GM19467 (cell line): ENCODE results near the gene SPATA2.
A peak's percentile ranks its signal among the peaks of the same experiment; 100 is the strongest.

Experiments used
- ATAC-seq: cut with Tn5 transposase; IDR thresholded peaks from one replicate; pipeline ENCODE4 v1.9.1; 2021; ENCODE audit warnings: mild to moderate bottlenecking, moderate library complexity; ENCODE audit not compliant: unreplicated experiment

Gene SPATA2

DNA sequence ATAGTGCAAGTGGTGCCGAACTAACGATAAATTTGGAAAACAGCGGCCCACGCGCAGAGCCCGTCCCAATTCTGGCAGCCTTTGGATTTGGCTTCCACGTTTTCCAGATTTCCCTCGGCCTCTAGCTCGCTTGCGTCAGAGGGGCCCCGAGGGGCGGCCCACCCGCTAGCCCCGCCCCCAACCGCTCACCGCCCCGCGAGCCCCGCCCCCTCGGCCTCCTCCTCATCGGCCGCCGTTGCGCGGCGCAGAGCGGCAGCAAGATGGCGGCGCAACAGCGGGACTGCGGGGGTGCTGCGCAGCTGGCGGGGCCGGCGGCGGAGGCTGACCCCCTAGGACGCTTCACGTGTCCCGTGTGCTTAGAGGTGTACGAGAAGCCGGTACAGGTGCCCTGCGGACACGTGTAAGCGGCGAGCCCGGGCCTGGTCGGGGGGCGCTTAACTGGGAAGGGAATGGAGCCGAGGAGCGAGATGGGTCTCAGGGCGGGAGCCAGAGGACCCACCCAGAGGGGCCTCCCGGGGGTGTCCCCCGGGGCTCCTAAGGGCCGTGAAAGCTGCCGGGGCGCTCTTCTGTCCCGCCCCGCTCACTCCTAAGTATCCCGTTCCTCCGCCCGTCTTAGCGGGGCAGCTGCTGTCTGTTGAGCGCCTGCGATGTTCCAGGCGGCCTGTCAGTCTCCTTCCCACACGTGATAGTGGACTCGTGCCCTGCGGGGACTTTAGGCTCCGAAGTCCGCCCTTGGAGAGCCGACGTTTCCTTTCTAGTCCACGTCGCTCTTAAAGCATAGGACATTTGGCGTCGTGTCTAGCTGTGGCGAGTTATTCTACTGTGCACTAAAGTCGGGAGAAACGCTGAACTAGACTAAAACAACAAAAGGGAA lies 21.1 kb upstream of the SPATA2 start, which contains the start of gene RNF114:
Gene RNF114 (plus strand): TSS at position 245 of the 874 bp plus-strand sequence. CDS start 16 bp downstream, at position 261.
- peak; percentile 51 for ATAC-seq

DNA sequence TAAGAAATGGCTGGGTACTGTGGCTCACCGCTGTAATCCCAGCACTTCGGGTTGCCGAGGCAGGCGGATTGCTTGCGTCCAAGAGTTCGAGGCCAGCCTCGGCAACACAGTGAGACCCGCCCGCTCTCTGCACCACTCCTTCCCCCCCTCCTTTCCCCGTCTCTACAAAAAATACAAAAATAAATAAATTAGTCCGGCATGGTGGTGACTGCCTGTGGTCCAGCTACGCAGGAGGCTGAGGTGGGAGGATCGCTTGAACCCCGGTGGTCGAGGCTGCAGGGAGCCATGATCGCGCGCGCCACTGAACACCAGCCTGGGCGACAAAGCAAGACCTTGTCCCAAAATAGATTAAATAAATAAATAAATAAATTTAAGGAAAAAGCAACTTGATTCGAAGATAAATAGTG lies 20.4 kb upstream of the SPATA2 start:
- no peak for ATAC-seq

DNA sequence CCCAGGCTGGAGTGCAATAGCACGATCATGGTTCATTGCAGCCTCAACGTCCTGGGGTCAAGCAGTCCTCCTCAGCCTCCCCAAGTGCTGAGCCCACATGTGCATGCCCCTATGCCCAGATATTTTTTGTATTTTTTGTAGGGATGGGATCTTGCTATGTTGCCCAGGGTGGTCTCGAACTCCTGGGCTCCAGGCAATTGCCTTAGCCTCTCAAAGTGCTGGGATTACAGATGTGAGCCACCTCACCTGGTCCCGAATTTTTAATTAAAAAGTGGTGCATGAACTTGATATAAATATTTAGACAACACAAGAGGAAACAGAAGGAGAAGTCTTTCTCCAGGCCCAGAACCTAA lies 13.8 kb upstream of the SPATA2 start:
- no peak for ATAC-seq

DNA sequence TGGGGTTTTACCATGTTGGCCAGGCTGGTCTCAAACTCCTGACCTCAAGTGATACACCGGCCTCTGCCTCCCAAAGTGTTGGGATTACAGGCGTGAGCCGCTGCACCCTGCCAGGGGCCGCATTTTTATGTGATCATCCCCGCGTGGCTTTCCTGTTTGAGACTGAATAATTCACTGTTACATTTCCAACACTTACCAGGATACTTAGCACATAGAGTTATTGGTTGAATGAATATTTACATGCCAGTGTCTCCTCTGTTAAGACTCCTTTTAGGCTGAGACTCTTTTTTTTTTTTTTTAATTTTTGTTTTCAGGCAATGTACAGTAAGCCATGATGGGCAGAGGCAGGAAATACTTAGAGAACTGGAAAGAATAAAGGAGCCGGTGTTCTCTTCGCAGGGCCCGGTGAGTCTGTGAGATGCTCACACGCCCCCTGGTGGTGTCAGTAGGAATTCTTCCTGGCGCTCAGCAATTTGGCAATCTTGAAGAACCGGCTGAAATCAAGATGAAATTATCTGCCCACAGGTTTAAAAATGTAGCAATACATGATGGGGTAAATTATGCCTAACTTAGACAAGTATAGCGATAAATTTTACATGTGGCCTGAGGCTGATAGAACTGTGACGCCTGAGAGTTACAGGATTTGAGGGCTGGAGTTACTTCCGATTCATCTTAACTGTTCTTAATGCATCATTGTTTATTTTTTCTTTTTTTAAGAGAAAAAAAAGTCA lies 13.2 kb upstream of the SPATA2 start:
- no peak for ATAC-seq

DNA sequence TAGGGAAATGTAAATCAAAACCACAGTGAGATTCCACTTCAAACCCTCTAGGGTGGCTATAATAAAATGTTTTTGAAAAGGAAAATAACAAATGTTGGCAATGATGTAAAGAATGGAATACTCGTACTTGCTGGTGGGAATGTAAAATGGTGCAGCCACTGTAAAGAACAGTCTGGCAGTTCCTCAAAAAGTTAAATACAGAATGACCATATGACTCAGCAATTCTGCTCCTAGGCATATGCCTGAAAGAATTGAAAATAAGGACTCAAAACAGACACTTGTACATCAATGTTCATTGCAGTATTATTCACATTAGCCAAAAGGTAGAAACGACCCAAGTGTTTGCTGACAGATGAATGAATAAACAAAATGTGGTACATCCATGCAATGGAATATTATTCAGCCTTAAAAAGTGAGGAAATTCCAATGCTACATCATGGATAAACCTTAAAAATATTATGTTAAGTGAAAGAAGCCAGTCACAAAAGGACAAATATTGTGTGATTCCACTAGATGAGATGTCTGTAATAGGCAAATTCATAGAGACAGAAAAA lies 10.6 kb upstream of the SPATA2 start:
- no peak for ATAC-seq

DNA sequence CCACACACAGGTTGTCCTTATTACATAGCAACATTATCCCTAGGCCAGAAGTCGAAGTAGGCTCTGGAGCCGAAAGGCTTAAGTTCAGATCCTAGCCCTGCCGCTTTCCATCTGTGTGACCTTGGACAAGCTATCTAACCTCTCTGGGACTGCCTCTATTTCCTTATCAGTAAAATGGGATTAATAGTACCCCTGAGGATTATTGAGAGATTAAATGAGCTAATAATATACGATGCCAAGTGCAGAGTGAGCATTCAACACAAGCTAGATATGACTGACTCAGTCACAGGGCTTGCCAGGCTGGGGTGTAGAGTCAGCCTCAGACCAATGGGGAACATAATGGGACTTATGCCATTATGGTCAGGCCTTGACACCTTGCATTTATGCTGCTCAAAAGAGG lies 8.9 kb upstream of the SPATA2 start:
- no peak for ATAC-seq

DNA sequence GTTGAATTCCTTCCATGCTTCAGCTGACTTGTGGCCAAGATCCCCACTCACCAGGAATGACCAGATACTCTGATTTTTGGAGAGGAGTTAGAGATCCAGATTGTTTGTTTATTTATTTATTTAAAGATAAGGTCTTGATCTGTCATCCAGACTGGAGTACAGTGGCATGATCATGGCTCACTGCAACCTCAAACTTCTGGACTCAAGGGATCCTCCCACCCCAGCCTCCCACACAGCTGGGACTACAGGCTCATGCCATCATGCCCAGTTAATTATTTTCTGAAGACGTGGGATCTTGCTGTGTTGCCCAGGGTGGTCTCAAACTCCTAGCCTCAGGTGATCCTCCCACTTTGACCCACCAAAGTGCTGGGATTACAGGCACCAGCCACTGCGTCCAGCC lies 4.1 kb upstream of the SPATA2 start:
- no peak for ATAC-seq

DNA sequence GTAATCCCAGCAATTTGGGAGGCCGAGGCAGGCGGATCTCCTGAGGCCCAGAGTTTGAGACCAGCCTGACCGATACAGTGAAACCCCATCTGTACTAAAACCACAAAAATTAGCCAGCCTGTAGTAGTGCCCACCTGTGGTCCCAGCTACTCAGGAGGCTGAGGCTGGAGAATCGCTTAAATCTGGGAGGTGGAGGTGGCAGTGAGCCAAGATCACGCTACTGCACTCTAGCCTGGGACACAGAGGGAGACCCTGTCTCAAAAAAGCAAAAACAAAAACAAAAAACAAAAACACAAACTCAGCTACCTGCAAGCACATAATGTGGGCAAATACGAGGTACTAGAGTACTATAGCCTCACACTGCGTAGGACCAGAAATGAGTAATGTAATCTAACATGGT lies 3.7 kb upstream of the SPATA2 start:
- ATAC-seq: no peak

DNA sequence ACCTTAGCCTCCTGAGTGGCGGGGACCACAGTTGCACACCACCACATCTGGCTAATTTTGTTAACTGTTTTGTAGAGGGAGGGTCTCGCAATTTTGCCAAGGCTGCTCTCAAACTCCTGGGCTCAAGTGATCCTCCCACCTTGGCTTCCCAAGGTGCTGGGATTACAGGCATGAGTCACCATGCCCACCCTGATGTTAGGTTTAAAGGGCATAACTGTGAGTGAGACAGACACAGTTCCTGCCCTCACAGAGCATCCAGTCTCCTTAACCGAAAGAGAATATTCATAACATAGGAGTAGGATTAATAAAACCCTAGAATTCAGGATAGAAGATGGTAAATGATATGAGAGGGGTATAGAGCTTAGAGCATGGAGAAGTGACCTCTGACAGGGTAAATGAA lies 3.1 kb upstream of the SPATA2 start:
- ATAC-seq: no peak

DNA sequence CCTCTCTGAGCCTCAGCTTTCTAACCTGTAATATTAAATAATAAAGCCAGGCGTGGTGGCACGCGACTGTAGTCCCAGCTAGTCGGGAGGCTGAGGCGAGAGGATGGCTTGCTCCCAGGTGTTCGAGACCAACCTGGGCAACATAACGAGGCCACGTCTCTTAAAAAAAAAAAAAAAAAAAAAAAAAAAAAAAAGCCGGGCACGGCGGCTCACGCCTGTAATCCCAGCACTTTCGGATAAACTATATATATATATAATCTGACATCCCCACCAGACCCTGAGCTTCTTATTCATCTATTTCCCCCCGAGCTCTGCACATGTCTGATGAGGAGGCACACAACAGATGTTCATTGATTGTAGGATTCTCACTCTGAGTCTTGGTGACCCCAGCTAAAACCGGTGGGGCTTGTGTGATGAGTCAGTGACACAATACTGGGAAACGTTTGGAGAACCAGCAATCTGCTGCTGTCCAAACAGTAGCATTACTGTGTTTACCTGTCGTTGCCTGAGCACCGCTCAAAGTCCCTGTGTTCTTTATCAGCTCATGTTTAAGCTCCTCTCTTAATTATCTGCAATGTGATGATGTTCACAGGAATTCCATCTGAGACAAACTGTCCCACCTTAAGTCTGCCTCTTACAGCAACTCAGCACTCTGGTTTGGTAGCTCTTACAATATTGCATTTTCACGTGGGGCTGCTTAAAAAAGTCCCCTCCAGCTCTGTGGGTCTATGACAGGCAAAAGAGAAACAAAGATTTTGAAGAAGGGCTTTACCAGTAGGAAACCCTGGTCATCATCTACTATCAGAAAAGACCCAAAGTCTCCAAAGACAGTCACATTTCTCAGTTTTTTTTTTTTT lies 1.0 kb upstream of the SPATA2 start:
- no peak for ATAC-seq

DNA sequence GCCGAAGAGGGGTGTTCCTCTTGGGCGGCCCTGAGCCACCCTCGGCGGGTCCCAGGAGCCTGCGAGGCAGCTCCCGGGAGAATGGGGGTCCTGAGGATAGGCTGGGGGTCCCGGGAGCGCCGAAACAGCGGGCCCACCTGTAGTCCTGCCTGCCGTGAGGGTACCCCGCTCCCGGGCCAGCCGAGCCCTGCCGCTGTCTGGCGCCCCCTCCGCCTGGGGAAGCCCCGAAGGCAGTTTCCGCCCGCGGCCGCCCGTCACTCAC lies 280 bp downstream of the SPATA2 start:
- peak; percentile 14 for ATAC-seq

DNA sequence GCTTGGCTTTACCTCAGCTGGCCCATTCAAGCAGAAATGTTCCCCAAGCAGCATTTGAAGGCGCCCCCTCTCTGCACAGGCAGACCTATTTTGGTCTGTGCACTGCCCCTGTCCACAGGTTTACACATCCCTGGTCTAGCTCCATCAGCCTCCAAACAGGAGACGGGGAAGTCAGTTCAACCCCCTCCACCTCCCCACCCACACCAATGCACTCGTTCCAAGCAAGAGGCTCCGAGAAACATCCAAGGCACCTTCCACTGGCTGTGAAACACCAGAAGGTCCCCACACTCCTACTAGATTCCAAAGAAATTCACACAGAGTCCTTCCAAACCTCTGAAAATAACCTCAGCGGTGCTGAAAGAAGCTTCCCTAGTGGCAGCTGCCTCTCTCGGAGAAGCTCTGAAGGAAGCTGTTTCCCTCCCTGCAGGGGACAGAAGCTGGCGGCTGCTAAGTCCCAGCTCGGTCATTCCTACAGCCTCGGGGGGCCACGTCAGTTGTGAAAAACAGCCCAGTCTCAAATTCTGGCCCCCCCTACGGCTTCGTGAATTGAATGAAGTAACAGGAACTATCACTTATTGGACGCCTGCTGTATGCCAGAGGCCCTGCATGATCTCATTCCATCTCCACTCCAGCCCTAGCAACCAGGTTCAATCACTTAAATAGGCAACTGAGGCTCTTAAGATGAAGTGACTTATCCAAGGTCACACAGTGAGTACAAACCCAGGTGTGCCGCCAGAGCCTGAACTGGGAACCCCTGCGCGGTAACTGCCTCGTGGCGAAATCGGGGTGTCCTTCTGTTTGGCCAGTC lies 815 bp downstream of the SPATA2 start:
- no peak for ATAC-seq

DNA sequence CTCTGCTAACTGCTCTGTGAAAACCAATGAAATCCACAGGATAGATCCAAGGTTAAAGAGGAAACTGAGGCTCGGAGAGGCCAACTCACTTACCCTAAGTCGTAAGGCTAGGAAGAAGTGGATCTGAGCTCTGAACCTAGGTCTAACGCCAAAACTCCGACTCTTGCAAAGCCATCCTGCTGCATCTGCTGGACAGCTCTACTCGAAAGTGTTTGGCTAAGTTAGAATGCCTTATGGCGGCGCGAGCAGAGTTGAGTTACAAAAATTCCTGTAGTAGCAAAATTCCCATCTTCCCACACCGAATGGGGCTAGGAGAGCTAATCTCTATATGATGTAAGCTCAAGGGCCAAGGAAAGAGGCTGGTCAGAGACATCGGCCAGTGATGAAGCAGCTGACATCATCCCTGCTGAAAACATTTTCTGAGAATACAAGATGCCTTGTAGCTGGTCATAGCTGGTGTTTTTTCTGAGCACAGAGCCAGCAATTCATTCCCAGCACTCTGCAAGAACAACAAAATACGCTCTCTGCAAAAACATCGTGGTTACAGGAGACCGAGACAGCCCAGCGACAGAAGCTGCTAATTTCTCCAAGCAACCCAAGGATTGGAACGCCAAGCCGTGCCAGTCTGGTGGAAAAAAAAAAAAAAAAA lies 1.8 kb downstream of the SPATA2 start:
- no peak for ATAC-seq

DNA sequence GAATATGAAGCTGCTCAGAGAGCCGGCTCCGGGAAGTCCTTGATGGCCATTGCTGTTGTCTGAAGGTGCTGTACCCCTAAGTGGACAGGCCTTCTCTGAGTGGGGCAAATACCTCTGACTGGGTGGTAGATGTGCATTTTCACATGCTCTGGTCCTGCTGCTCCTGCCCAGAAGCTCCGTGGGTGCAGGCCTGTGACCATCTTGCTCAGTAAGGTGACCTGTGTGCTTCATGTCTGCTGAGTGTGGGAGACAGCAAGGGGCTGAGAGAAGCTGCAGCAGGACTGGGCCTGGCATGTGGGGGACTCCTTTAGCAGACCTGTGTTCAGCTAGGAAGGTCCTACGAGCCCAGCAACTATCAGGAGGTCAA lies 5.0 kb downstream of the SPATA2 start:
- no peak for ATAC-seq

DNA sequence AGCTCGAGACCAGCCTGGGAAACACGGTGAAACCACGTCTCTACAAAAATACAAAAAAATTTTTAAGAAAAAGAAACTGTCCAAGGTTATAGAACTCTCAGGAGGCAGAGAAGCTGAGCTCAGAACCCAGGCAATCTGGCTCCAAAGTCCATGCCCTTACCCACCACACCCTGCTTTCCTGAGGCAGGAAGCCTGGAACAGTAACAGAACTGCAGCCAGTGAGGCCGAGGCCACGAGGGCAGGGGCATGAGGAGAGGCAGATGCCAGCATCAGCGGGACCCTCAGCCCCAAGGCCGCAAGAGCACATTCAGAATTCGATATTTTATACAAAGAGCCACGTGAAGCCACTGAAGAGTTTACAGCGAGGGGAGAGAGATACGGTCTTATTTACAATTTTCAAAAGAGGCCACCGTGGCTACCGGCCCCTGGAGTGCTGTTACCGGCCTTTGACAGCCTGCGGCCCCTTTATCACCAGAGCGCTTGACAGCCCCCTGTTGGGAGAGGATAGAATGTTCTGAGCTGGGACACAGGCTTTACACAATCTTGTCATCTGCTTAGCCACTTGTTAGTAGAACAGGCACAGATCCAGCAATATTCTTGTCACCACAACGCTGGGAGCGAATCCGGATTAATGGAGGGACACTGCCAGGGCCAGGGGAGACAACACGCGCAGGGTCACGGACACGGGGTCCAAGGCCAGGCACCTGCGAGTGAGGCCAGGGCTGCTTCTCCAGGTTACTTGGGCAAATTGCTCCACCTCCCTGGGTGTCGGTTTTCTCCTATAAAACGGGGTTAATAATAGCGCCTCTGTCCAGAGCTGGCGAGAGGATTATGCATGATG lies 5.6 kb downstream of the SPATA2 start:
- no peak for ATAC-seq

DNA sequence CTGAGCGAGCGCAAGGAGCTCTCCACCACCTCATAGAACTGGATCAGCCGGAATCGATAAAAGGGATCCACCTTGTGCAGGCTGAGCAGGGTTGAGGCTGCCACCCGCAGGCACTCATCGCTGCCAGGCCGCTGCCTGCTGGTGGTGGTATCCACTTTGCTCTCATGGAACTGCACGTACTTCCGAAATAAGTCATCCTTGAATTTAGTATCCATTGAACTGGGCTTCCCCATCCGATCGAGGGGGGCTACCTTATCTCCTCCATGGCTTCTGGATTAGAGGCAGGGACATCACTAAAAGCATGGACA lies 7.1 kb downstream of the SPATA2 start:
- no peak for ATAC-seq

DNA sequence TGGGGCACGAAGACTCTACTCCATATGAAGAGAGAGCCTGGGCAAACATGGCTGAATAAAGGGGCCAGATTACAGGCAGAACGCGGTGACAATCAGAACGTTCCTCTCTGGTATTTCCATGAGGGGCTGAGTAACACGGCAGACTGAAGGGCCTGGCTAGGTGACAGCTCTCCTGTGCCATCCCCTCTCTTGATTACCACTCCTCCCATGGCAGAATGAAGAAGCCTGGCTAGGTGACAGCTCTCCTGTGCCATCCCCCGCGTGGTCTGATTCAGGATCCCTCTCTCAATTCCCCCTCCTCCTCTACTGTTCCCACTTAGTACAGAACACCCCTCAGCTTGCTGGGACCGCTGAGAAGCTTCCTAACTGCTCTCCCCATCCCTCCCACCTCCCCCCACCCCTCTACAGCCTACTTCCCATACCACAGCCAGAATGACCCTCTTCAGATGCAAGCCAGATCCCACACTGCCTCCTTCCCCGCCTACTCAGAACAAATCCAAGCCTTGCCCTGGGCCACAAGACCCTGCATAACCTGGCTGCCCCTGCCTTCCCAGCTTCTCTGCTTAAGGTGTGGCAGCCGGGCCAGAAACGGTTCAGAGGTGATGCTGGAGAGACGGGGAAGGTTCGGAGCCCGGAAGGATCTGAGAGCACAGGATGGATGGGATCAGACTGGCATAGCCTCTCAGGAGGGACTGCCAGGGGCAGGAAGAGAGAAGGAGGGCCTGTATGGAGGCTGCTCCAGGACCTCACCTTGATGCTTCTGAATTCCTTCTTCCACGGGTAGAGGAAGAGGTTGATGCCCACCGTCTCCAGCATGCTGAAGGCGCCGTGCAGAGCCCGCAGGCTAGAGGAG lies 7.7 kb downstream of the SPATA2 start:
- no peak for ATAC-seq

DNA sequence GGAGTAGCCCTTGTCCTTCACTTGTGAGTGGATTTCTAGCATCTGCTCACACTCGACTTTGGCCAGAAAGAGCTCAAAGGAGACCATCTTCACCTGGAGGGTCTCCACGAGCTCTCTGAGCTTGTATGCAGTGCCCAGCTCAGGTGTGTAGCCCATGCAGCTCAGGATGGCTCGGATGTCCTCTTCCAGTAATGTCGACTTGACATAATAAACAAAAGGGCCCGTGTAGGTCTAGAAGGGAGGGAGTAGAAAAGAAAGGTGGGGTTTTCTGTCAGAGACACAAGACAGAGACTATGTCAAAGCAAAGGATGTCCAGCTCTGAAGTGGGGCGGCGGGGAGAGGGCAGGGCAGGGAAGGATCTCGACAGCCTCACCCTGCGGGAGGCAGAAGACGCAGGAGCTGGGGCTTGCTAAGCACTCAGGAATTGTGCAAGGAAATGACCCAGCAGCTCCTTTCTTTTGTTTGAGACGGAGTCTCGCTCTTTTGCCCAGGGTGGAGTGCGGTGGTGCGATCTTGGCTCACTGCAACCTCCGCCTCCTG lies 8.6 kb downstream of the SPATA2 start:
- no peak for ATAC-seq
